H1 (cell line): Measurements from ENCODE around the gene VAX1. TPM values are rescaled to one million over a fixed set of nuclear protein-coding genes. Genes with fewer than 3 reads are reported as not detected.

Experiments used
- CTCF ChIA-PET: fragments of 300-600 bp; sonication (Branson Sonifier 250); formaldehyde crosslinking; loops from one replicate; lab custom pipeline; 2021; ENCODE audit not compliant: partially characterized antibody; lab: Charles Lee
- POLR2A ChIA-PET: fragments of 300-600 bp; sonication (Branson Sonifier 250); formaldehyde crosslinking; loops from one replicate; lab custom pipeline; 2021; ENCODE audit warnings: inconsistent platforms; ENCODE audit not compliant: partially characterized antibody; lab: Charles Lee
- DNase-seq, 2 experiments: peaks; one replicate each; pipeline versions ENCODE4 v3.0.0 to v3.0.0-alpha.2; 2010 to 2022; ENCODE audit warnings: low spot score in 2 of 2, low read depth in 1 of 2, mixed read lengths in 1 of 2
- FAIRE-seq: peaks from 2 replicates; lab custom pipeline; 2011; peaks lifted over from hg19 to GRCh38; lab: Jason Lieb, UNC
- H2AFZ ChIP-seq: 2 replicates; pipeline ENCODE4 v1.8.1; 2012; ENCODE audit warnings: low read length, inconsistent platforms
- H2AK5ac ChIP-seq: 2 replicates; pipeline ENCODE4 v1.6.1; 2013; ENCODE audit warnings: low read depth, low read length
- H2BK120ac ChIP-seq: replicated peaks from 2 replicates; pipeline ENCODE3; 2013; ENCODE audit warnings: low read depth, low read length, inconsistent platforms
- H2BK12ac ChIP-seq: 2 replicates; pipeline ENCODE4 v1.6.1; 2013; ENCODE audit warnings: low read depth, low read length
- H2BK15ac ChIP-seq: 2 replicates; pipeline ENCODE4 v1.6.1; 2013; ENCODE audit warnings: low read length
- H2BK20ac ChIP-seq: 2 replicates; pipeline ENCODE4 v1.6.1; 2013; ENCODE audit warnings: low read length
- H2BK5ac ChIP-seq: 2 replicates; pipeline ENCODE4 v1.6.1; 2013; ENCODE audit warnings: low read depth, low read length
- H3K14ac ChIP-seq: 2 replicates; pipeline ENCODE4 v1.6.1; 2013; ENCODE audit warnings: inconsistent platforms; ENCODE audit not compliant: insufficient read length
- H3K18ac ChIP-seq: 2 replicates; pipeline ENCODE4 v1.6.1; 2013; ENCODE audit warnings: low read length; ENCODE audit errors: extremely low read depth
- H3K23ac ChIP-seq: 2 replicates; pipeline ENCODE4 v1.6.1; 2013; ENCODE audit warnings: inconsistent platforms; ENCODE audit not compliant: insufficient read length
- H3K23me2 ChIP-seq: 2 replicates; pipeline ENCODE4 v1.6.1; 2013; ENCODE audit warnings: low read depth, low read length
- H3K27ac ChIP-seq: 2 replicates; pipeline ENCODE4 v1.6.1; 2011; ENCODE audit warnings: low read depth, low read length, inconsistent platforms
- H3K27me3 ChIP-seq, 4 experiments: replicated peaks in 1 of 4; 1 replicate in 1 of 4; 2 replicates in 3 of 4; pipeline versions ENCODE4 v1.6.1 to v1.8.1; 2011 to 2013; ENCODE audit warnings: low read length in 3 of 4, mild to moderate bottlenecking in 3 of 4, inconsistent platforms in 2 of 4, mixed read lengths in 2 of 4, moderate library complexity in 1 of 4; ENCODE audit not compliant: control insufficient read depth in 3 of 4, insufficient read depth in 3 of 4; ENCODE audit errors: extremely low read depth in 1 of 4
- H3K36me3 ChIP-seq, 4 experiments: 2 replicates each; pipeline versions ENCODE4 v1.6.1 to v1.8.1; 2011 to 2013; ENCODE audit warnings: mild to moderate bottlenecking in 4 of 4, low read length in 3 of 4, moderate library complexity in 2 of 4, control low read depth in 1 of 4, inconsistent platforms in 1 of 4; ENCODE audit not compliant: insufficient read depth in 4 of 4, control insufficient read depth in 2 of 4
- H3K4ac ChIP-seq: replicated peaks from 2 replicates; pipeline ENCODE3; 2013; ENCODE audit warnings: low read length, low read depth, mixed read lengths, inconsistent platforms; ENCODE audit not compliant: insufficient read length
- H3K4me1 ChIP-seq, 4 experiments: replicated peaks in 1 of 4; 1 replicate in 1 of 4; 2 replicates in 3 of 4; pipeline versions ENCODE4 v1.6.1 to v1.8.1; 2011 to 2013; ENCODE audit warnings: low read length in 3 of 4, inconsistent platforms in 2 of 4, mixed read lengths in 1 of 4; ENCODE audit not compliant: insufficient read depth in 4 of 4, control insufficient read depth in 3 of 4
- H3K4me2 ChIP-seq, 2 experiments: 2 replicates each; pipeline versions ENCODE4 v1.6.1 to v1.8.1; 2011 to 2013; ENCODE audit warnings: low read depth in 2 of 2, low read length in 2 of 2, control low read depth in 1 of 2, inconsistent platforms in 1 of 2, mild to moderate bottlenecking in 1 of 2; ENCODE audit not compliant: insufficient read depth in 1 of 2
- H3K4me3 ChIP-seq, 4 experiments: fragments of 200-600, 300-600 bp in 1 of 4; sonication (generic), shearing (Covaris generic), sonication (Bioruptor Twin) in 1 of 4; 2 replicates each; pipeline versions ENCODE4 v1.5.1 to v1.8.1; 2011 to 2016; ENCODE audit warnings: low read length in 4 of 4, low read depth in 3 of 4, control low read depth in 2 of 4, inconsistent platforms in 2 of 4, mild to moderate bottlenecking in 2 of 4, mixed read lengths in 1 of 4, moderate library complexity in 1 of 4; ENCODE audit not compliant: insufficient read depth in 2 of 4; ENCODE audit errors: extremely low read depth in 1 of 4
- H3K56ac ChIP-seq: replicated peaks from 2 replicates; pipeline ENCODE3; 2013; ENCODE audit warnings: low read depth, mild to moderate bottlenecking, mixed read lengths, low read length, inconsistent platforms; ENCODE audit not compliant: insufficient read length
- H3K79me1 ChIP-seq: 2 replicates; pipeline ENCODE4 v1.6.1; 2013; ENCODE audit warnings: low read depth, low read length, control low read depth
- H3K79me2 ChIP-seq, 2 experiments: 2 replicates each; pipeline versions ENCODE4 v1.6.1 to v1.8.1; 2012 to 2013; ENCODE audit warnings: low read length in 2 of 2, mild to moderate bottlenecking in 2 of 2, inconsistent platforms in 1 of 2; ENCODE audit not compliant: insufficient read depth in 2 of 2, control insufficient read depth in 1 of 2
- H3K9ac ChIP-seq, 4 experiments: replicated peaks in 1 of 4; 1 replicate in 1 of 4; 2 replicates in 3 of 4; pipeline versions ENCODE4 v1.6.1 to v1.8.1; 2011 to 2013; ENCODE audit warnings: low read depth in 3 of 4, low read length in 3 of 4, control low read depth in 2 of 4, mild to moderate bottlenecking in 2 of 4, moderate library complexity in 2 of 4, inconsistent platforms in 1 of 4; ENCODE audit errors: extremely low read depth in 1 of 4
- H3K9me3 ChIP-seq, 2 experiments: 2 replicates each; pipeline versions ENCODE4 v1.6.1 to v1.8.1; 2012 to 2013; ENCODE audit warnings: mild to moderate bottlenecking in 2 of 2, moderate library complexity in 2 of 2, control low read depth in 1 of 2, inconsistent platforms in 1 of 2, low read depth in 1 of 2, low read length in 1 of 2, mixed read lengths in 1 of 2; ENCODE audit not compliant: insufficient read depth in 2 of 2
- H4K20me1 ChIP-seq, 2 experiments: replicated peaks in 1 of 2; 2 replicates each; pipeline versions ENCODE3 to v1.8.1; 2011 to 2013; ENCODE audit warnings: inconsistent platforms in 2 of 2, low read length in 2 of 2, mild to moderate bottlenecking in 1 of 2; ENCODE audit not compliant: insufficient read depth in 2 of 2, control insufficient read depth in 1 of 2
- H4K5ac ChIP-seq: 2 replicates; pipeline ENCODE4 v1.6.1; 2013; ENCODE audit warnings: low read length, low read depth, mixed read lengths, inconsistent platforms; ENCODE audit not compliant: insufficient read length
- H4K8ac ChIP-seq: 2 replicates; pipeline ENCODE4 v1.8.0; 2013; ENCODE audit warnings: mild to moderate bottlenecking, moderate library complexity, low read length, inconsistent platforms; ENCODE audit not compliant: insufficient read depth; ENCODE audit errors: extremely low read depth
- H4K91ac ChIP-seq: replicated peaks from 2 replicates; pipeline ENCODE3; 2013; ENCODE audit warnings: low read length, mixed read lengths, inconsistent platforms; ENCODE audit not compliant: insufficient read length
- CREB1 ChIP-seq: IDR thresholded peaks from 2 replicates; pipeline ENCODE4 v1.6.1; 2012; ENCODE audit warnings: inconsistent platforms
- CTBP2 ChIP-seq: IDR thresholded peaks from 2 replicates; pipeline ENCODE4 v1.7.0; 2011; ENCODE audit warnings: borderline replicate concordance, mild to moderate bottlenecking, moderate library complexity, mixed read lengths, low read length; ENCODE audit not compliant: insufficient read depth, insufficient read length
- CTCF ChIP-seq, 3 experiments: IDR thresholded peaks; 1 replicate in 2 of 3; 2 replicates in 1 of 3; pipeline versions ENCODE4 v1.5.1 to v1.6.1; 2011; ENCODE audit warnings: low read length in 3 of 3, mild to moderate bottlenecking in 3 of 3, inconsistent platforms in 2 of 3, low read depth in 1 of 3, moderate library complexity in 1 of 3; ENCODE audit not compliant: insufficient read depth in 1 of 3; ENCODE audit errors: control extremely low read depth in 1 of 3
- EGR1 ChIP-seq: IDR thresholded peaks from 2 replicates; pipeline ENCODE4 v1.6.1; 2011; ENCODE audit warnings: low read depth, low read length, borderline replicate concordance
- EZH2 ChIP-seq: fragments of 200-600 bp; sonication (generic); IDR thresholded peaks from 2 replicates; pipeline ENCODE4 v1.7.1; 2012; ENCODE audit warnings: low read depth, mild to moderate bottlenecking, moderate library complexity, low read length, inconsistent platforms; ENCODE audit not compliant: severe bottlenecking
- KDM4A ChIP-seq: IDR thresholded peaks from one replicate; pipeline ENCODE4 v1.7.1; 2012; ENCODE audit warnings: low read depth, mild to moderate bottlenecking, moderate library complexity, low read length, inconsistent platforms; ENCODE audit not compliant: severe bottlenecking
- NRF1 ChIP-seq: IDR thresholded peaks from 2 replicates; pipeline ENCODE4 v1.6.1; 2011; ENCODE audit warnings: mild to moderate bottlenecking, low read depth, low read length, improper control_type of control experiment
- PHF8 ChIP-seq: fragments of 200-600 bp; sonication (generic); conservative IDR thresholded peaks from 2 replicates; pipeline ENCODE4 v1.7.1; 2012; ENCODE audit warnings: low read depth, mild to moderate bottlenecking, inconsistent platforms, low read length, moderate library complexity
- SUZ12 ChIP-seq: fragments of 200-600 bp; sonication (generic); IDR thresholded peaks from 2 replicates; pipeline ENCODE4 v1.6.1; 2012; ENCODE audit warnings: mild to moderate bottlenecking, inconsistent platforms, low read length, moderate library complexity, mixed read lengths
- WGBS, 2 experiments: shearing (Covaris generic) in 1 of 2; methylation state at CpG; one replicate each; pipeline versions ENCODE4 v1.1.6 to v1.1.7; 2013 to 2015; ENCODE audit warnings: low lambda C conversion rate in 2 of 2, mixed read lengths in 2 of 2, inconsistent platforms in 1 of 2, low coverage in 1 of 2, missing lambda C conversion rate in 1 of 2; ENCODE audit not compliant: insufficient replicate concordance in 2 of 2, insufficient coverage in 1 of 2, insufficient read length in 1 of 2; ENCODE audit errors: extremely low coverage in 1 of 2, missing lambda C conversion rate in 1 of 2; 5-methylcytosine and 5-hydroxymethylcytosine counted together
- polyA plus RNA-seq, 7 experiments: library from polyadenylated mRNA; depleted of rRNA in 3 of 7; stranded (reverse) in 5 of 7; unstranded in 2 of 7; fragments of >200 nt in 5 of 7; fragments of 200-250 nt in 2 of 7; gene quantifications; 1 replicate in 5 of 7; 2 replicates in 1 of 7; 4 replicates in 1 of 7; pipeline versions ENCODE4 v1.2.1 to v1.2.3, GENCODE V29; 2011 to 2013; ENCODE audit warnings: missing spikeins in 2 of 7, mixed read lengths in 2 of 7
- total RNA-seq: library from RNA; stranded (reverse); fragmentation: NEBNext Ultra II Directional; extraction: Animal tissue kit (Norgen Biotek cat#: 25700); gene quantifications from 2 replicates; pipeline ENCODE4 v1.2.1, GENCODE V29; 2021

VAX1 gene
- total and polyA plus RNA-seq, 2 of the 8 experiments (the other 6 are each of a cell fraction or from before 2014, with no cell fraction given) = not detected

- no peak overlapping the region for H2BK5ac ChIP-seq
- H3K56ac ChIP-seq = no peak overlapping the region
- H3K4me3 ChIP-seq = peak overlapping the region; percentile 6 to 55 (median 30); a peak in 6 of 8 replicates
- no peak overlapping the region for H4K91ac ChIP-seq
- 10% methylated on average over 24 of the region's 34 CpGs; no CpG with 5 or more reads in 1 of the 2 experiments for WGBS, 2 experiments
- H2BK20ac ChIP-seq = peak overlapping the region; percentile 77; the same call in 1 of the 2 replicates
- POLR2A ChIA-PET = interaction anchor here (0.8 to 4.5 kb wide), 2 partner anchors 27 to 31 kb away, joined by 3 to 24 read pairs; no protein-coding TSS in a partner anchor
- no peaks in the 10 kb centered on the region for H3K9me3 ChIP-seq
- H4K8ac ChIP-seq = no peak overlapping the region
- H3K23ac ChIP-seq = no peak overlapping the region
- CTCF ChIA-PET = interaction anchor here (0.6 to 13.8 kb wide), 12 partner anchors 11 to 1286 kb away, joined by 3 to 212 read pairs (median 5); no protein-coding TSS in a partner anchor
- H2BK120ac ChIP-seq = no peak overlapping the region
- H2BK15ac ChIP-seq = peak overlapping the region; percentile 67; the same call in 1 of the 2 replicates
- no peak overlapping the region for H2AFZ ChIP-seq
- peaks cover 3 to 34% (median 17%) of the 10 kb centered on the region in 4 experiments for H3K4me1 ChIP-seq
- peaks cover 96 to 99% (median 98%) of the 10 kb centered on the region in 4 experiments for H3K27me3 ChIP-seq
- DNase-seq (peak in 1 of 2 experiments; percentile 59), FAIRE-seq (no peak)
- H3K79me2 ChIP-seq = no peaks in the 10 kb centered on the region
- no peak overlapping the region for H3K4ac ChIP-seq
- H3K23me2 ChIP-seq = peaks cover 5% of the 10 kb centered on the region; the same call in 1 of the 2 replicates
- H4K5ac ChIP-seq = no peak overlapping the region
- no peak overlapping the region for H3K14ac ChIP-seq
- no peak overlapping the region for H3K9ac ChIP-seq
- no peak overlapping the region for H3K27ac ChIP-seq
- H4K20me1 ChIP-seq = peaks cover 10 to 12% of the 10 kb centered on the region in 2 experiments
- H3K18ac ChIP-seq = no peak overlapping the region
- no peaks in the 10 kb centered on the region for H3K79me1 ChIP-seq
- peaks cover 0 to 7% (median 0%) of the 10 kb centered on the region in 4 experiments; a peak in 1 of 8 replicates for H3K36me3 ChIP-seq
- no peak overlapping the region for H2AK5ac ChIP-seq
- peak overlapping the region; percentile 62 for H2BK12ac ChIP-seq
- peak overlapping the region; percentile 68 to 78 for H3K4me2 ChIP-seq
- TF ChIP-seq CTCF (IDR thresholded peaks at IDR 0.05; ENCODE audit: control extremely low read depth in 1 of 3, insufficient read depth in 1 of 3, low read depth in 1 of 3, low read length in 3 of 3) (no peak), KDM4A (peak; percentile 17), CTBP2 (peak; percentile 15), EZH2 (peak; percentile 54), SUZ12 (peak; percentile 52), NRF1 (no peak), EGR1 (0 out of 2 replicates have a peak, but pooled peaks have one; percentile 5), PHF8 (no peak), CREB1 (no peak)
These were observed 1.6 kb downstream of the VAX1 start for GRCh38 chr10:117136391-117136975.
